Vagina (tissue), 2 donors: ENCODE results near the gene CCDC57.

ENCODE experiments used
- CTCF ChIP-seq, 3 experiments: fragments of 450-650 bp in 2 of 3; fragments of 200-600 bp in 1 of 3; sonication (generic) in 1 of 3; IDR thresholded peaks; one replicate each; pipeline ENCODE4 v1.5.1; 2017 to 2019; ENCODE audit warnings: antibody characterized with exemption in 3 of 3, mild to moderate bottlenecking in 2 of 3, moderate library complexity in 2 of 3
- POLR2A ChIP-seq, 2 donors: fragments of 450-650 bp; IDR thresholded peaks; one replicate each; pipeline ENCODE4 v1.6.1; 2017; ENCODE audit warnings: antibody characterized with exemption in 2 of 2, mild to moderate bottlenecking in 2 of 2, moderate library complexity in 2 of 2

GRCh38 chr17:82065193-82065637 lies 147.4 kb downstream of the CCDC57 start:
- TF ChIP-seq POLR2A (IDR thresholded peaks at IDR 0.05): no peak
- no peak for TF ChIP-seq CTCF (IDR thresholded peaks at IDR 0.05)
